ENCODE data around the gene NRP1. TPM values are rescaled to one million over a fixed set of nuclear protein-coding genes. Genes with fewer than 3 reads are reported as not detected.

Gene NRP1
- total and polyA plus RNA-seq, 2 donors (not counting 3 experiments of a cell fraction or from before 2014, with no cell fraction given): 122 to 306 TPM

DNA sequence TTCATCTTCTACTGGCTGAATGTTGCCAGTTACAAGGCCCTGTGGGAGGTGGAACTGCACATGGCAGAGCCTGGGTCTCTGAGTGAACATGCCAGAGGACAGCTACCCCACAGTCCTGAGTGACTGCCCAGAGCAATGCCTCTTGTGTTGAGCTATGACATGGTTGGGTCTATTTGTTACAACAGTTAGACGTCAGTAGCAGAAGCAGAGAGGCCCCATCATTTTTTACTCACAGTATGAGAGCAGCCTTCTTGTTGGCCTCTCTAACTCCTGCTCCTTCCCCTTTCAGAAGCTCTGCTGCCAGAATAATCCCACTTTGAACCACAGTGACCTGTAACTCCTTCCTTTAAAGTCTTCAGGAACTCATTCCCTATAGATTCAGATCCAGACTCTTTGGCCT, 30.8 kb upstream of the NRP1 start:
- Histone ChIP-seq H4K20me1 (replicated peaks; ENCODE audit: control insufficient read depth, extremely low read depth, insufficient read depth, low read length) (no peaks in the 10 kb centered on the region), H3K27ac (ENCODE audit: insufficient read depth, low read depth, low read length) (peak overlapping the region; percentile 92), H3K9me3 (replicated peaks; ENCODE audit: control insufficient read depth, insufficient read depth, low read length) (peaks cover 5% of the 10 kb centered on the region), H3K36me3 (ENCODE audit: control insufficient read depth in 2 of 2, extremely low read depth in 1 of 2, insufficient read depth in 2 of 2, low read length in 2 of 2) (no peaks in the 10 kb centered on the region), H3K27me3 (ENCODE audit: control insufficient read depth in 2 of 2, insufficient read depth in 2 of 2, low read length in 2 of 2) (no peaks in the 10 kb centered on the region), H3K4me3 (replicated peaks in 1 of 3; ENCODE audit: insufficient read depth in 1 of 3, low read depth in 1 of 3, low read length in 3 of 3) (no peak overlapping the region), H3K9ac (replicated peaks; ENCODE audit: extremely low read depth, insufficient read depth, low read length) (peak overlapping the region; percentile 48), H3K9me1 (replicated peaks; ENCODE audit: control insufficient read depth, extremely low read depth, insufficient read depth, low read length) (no peaks in the 10 kb centered on the region), H3K4me1 (ENCODE audit: control insufficient read depth, extremely low read depth, insufficient read depth, low read length) (peaks cover 37% of the 10 kb centered on the region), H3K4me2 (ENCODE audit: insufficient read depth, low read length) (peak overlapping the region; percentile 52), H2AFZ (ENCODE audit: low read depth, low read length) (peak overlapping the region; percentile 12), H3K79me2 (ENCODE audit: control insufficient read depth, insufficient read depth, low read length) (no peaks in the 10 kb centered on the region)
- dilution Hi-C loops (cut with MboI; ENCODE audit: extremely low pct_ligation_motif_present, low sequenced_read_pairs): no loop called here
- ChIA-PET POLR2A (no interaction called here), CTCF (interaction anchor here (0.7 to 1.5 kb wide), 4 partner anchors 9 to 33 kb away, joined by 3 to 4 read pairs (median 3); partner anchors contain the start of gene NRP1)
- DNase-seq (ENCODE audit: low read depth, low spot score) (no peak), FAIRE-seq (no peak)
- TSS peak; percentile 90 for BruUV-seq (replicated peaks)
- intact Hi-C loops (cut with micrococcal nuclease): loop anchor here (1.0 to 10.0 kb wide), 3 partner anchors 28 to 1220 kb away; no protein-coding TSS in a partner anchor
- no peak for TF ChIP-seq POLR2A (IDR thresholded peaks at IDR 0.05; ENCODE audit: low read depth, low read length)
- no peak for TF ChIP-seq EZH2 (IDR thresholded peaks at IDR 0.05; ENCODE audit: borderline replicate concordance, low read depth, low read length, severe bottlenecking)
- no peak for TF ChIP-seq GATA2 (IDR thresholded peaks at IDR 0.05; ENCODE audit: insufficient read depth, insufficient read length, low read depth, low read length)
- TF ChIP-seq MYC (IDR thresholded peaks at IDR 0.05; ENCODE audit: low read depth, low read length): no peak
- TF ChIP-seq POLR2AphosphoS5 (IDR thresholded peaks at IDR 0.05; ENCODE audit: insufficient read depth, low read depth, low read length): no peak
- no peak for TF ChIP-seq MAX (IDR thresholded peaks at IDR 0.05; ENCODE audit: insufficient read depth, insufficient read length)
- TF ChIP-seq JUN (IDR thresholded peaks at IDR 0.05; ENCODE audit: borderline replicate concordance, insufficient read depth, insufficient read length, low read depth): no peak
- TF ChIP-seq FOS (IDR thresholded peaks at IDR 0.05; ENCODE audit: borderline replicate concordance, insufficient read depth, low read length): no peak
- TF ChIP-seq, protein P1, sequence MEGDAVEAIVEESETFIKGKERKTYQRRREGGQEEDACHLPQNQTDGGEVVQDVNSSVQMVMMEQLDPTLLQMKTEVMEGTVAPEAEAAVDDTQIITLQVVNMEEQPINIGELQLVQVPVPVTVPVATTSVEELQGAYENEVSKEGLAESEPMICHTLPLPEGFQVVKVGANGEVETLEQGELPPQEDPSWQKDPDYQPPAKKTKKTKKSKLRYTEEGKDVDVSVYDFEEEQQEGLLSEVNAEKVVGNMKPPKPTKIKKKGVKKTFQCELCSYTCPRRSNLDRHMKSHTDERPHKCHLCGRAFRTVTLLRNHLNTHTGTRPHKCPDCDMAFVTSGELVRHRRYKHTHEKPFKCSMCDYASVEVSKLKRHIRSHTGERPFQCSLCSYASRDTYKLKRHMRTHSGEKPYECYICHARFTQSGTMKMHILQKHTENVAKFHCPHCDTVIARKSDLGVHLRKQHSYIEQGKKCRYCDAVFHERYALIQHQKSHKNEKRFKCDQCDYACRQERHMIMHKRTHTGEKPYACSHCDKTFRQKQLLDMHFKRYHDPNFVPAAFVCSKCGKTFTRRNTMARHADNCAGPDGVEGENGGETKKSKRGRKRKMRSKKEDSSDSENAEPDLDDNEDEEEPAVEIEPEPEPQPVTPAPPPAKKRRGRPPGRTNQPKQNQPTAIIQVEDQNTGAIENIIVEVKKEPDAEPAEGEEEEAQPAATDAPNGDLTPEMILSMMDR (IDR thresholded peaks at IDR 0.05; ENCODE audit: extremely low read depth in 1 of 2, insufficient read depth in 1 of 2, low read depth in 1 of 2, low read length in 2 of 2): no peak

Measured in endothelial cell of umbilical vein (primary cell).